CD1c-positive myeloid dendritic cell (primary cell): ENCODE results near the gene SDHB.

ENCODE experiments used
- DNase-seq: peaks from one replicate; pipeline ENCODE4 v3.0.0-alpha.2; 2016; ENCODE audit errors: extremely low spot score

Gene SDHB

GRCh38 chr1:17053685-17054410, at the start of gene SDHB:
Gene SDHB, minus strand, starts transcription at chr1:17054032. Its CDS starts 13 bp downstream, at chr1:17054019.
- DNase-seq = peak; percentile 99

- DNase-seq = no peak
These were observed 48.4 kb upstream of the SDHB start for GRCh38 chr1:17102232-17102631.

- no peak for DNase-seq
These were observed 47.4 kb upstream of the SDHB start for GRCh38 chr1:17101261-17101660.

- DNase-seq = no peak
These were observed 45.9 kb upstream of the SDHB start for GRCh38 chr1:17099616-17100340.

- DNase-seq = peak; percentile 36
These were observed 44.9 kb upstream of the SDHB start for GRCh38 chr1:17098446-17099317.

GRCh38 chr1:17097787-17098186, 44.0 kb upstream of the SDHB start:
- DNase-seq = no peak

GRCh38 chr1:17097147-17097546, 43.3 kb upstream of the SDHB start:
- DNase-seq = no peak

GRCh38 chr1:17096584-17096983, 42.8 kb upstream of the SDHB start:
- DNase-seq = no peak

- no peak for DNase-seq
These were observed 41.3 kb upstream of the SDHB start for GRCh38 chr1:17095141-17095540.

GRCh38 chr1:17094664-17095063, 40.8 kb upstream of the SDHB start:
- no peak for DNase-seq

- no peak for DNase-seq
These were observed 40.1 kb upstream of the SDHB start for GRCh38 chr1:17093822-17094393.

- DNase-seq = no peak
These were observed 37.4 kb upstream of the SDHB start for GRCh38 chr1:17091252-17091651.

- no peak for DNase-seq
These were observed 35.7 kb upstream of the SDHB start for GRCh38 chr1:17089506-17089905.

GRCh38 chr1:17086751-17087150, 32.9 kb upstream of the SDHB start:
- DNase-seq = no peak

GRCh38 chr1:17084787-17085186, 31.0 kb upstream of the SDHB start:
- no peak for DNase-seq

- no peak for DNase-seq
These were observed 28.9 kb upstream of the SDHB start for GRCh38 chr1:17082761-17083160.

GRCh38 chr1:17081439-17081838, 27.6 kb upstream of the SDHB start:
- no peak for DNase-seq

- no peak for DNase-seq
These were observed 27.0 kb upstream of the SDHB start for GRCh38 chr1:17080880-17081279.

GRCh38 chr1:17080085-17080759, 26.4 kb upstream of the SDHB start:
- no peak for DNase-seq

GRCh38 chr1:17078991-17079868, 25.4 kb upstream of the SDHB start:
- DNase-seq = peak; percentile 36
